ENCODE measurements around the gene LCN6. TPM values are rescaled to one million over a fixed set of nuclear protein-coding genes. Genes with fewer than 3 reads are reported as not detected.
"Not testable (repeated sequence)": the region's sequence is repeated elsewhere in the genome, so short reads cannot be mapped to it uniquely, and the experiment has no call there.

The LCN6 gene
- total RNA-seq, 1 experiment from 2014 or later, result not detected

GRCh38 chr9:136712690-136713544 is 35.4 kb downstream of the LCN6 start:
- Mint-ChIP-seq H3K9me3 (ENCODE audit: unreplicated experiment) (no peaks in the 10 kb centered on the region), H3K27ac (ENCODE audit: unreplicated experiment) (no peak overlapping the region), H3K4me3 (ENCODE audit: unreplicated experiment) (peak overlapping the region; percentile 66), H3K36me3 (ENCODE audit: insufficient read depth, unreplicated experiment) (no peaks in the 10 kb centered on the region), H3K27me3 (ENCODE audit: insufficient read depth, unreplicated experiment) (no peaks in the 10 kb centered on the region), H3K4me1 (ENCODE audit: low read depth, unreplicated experiment) (peaks cover 14% of the 10 kb centered on the region)
- H3K4me1 ChIP-seq, result peaks cover 11% of the 10 kb centered on the region
- H3K36me3 ChIP-seq (ENCODE audit: control insufficient read depth, insufficient read depth, low read length), result peaks cover 2% of the 10 kb centered on the region
- TF ChIP-seq CTCF (IDR thresholded peaks at IDR 0.05; ENCODE audit: insufficient read depth in 1 of 2, low read depth in 1 of 2, low read length in 1 of 2, severe bottlenecking in 1 of 2, unreplicated experiment in 1 of 2), result no peak
- ChIA-PET POLR2A (interaction anchor here (0.6 to 1.1 kb wide), 3 partner anchors 16 to 129 kb away, joined by 3 to 16 read pairs (median 3); no protein-coding TSS in a partner anchor), CTCF (interaction anchor here (0.6 to 0.7 kb wide), 3 partner anchors 13 to 242 kb away, joined by 4 to 7 read pairs (median 5); no protein-coding TSS in a partner anchor)
- H3K9me3 ChIP-seq, result no peaks in the 10 kb centered on the region
- peak overlapping the region; percentile 85 for H3K4me3 ChIP-seq (ENCODE audit: low read depth, low read length)
- no peak for DNase-seq
- H3K27me3 ChIP-seq (replicated peaks; ENCODE audit: control insufficient read depth, insufficient read depth, low read length), result no peaks in the 10 kb centered on the region
- BruUV-seq (replicated peaks), result no TSS peak
- intact Hi-C loops (cut with micrococcal nuclease; ENCODE audit: unreplicated experiment), result no loop called here

DNA sequence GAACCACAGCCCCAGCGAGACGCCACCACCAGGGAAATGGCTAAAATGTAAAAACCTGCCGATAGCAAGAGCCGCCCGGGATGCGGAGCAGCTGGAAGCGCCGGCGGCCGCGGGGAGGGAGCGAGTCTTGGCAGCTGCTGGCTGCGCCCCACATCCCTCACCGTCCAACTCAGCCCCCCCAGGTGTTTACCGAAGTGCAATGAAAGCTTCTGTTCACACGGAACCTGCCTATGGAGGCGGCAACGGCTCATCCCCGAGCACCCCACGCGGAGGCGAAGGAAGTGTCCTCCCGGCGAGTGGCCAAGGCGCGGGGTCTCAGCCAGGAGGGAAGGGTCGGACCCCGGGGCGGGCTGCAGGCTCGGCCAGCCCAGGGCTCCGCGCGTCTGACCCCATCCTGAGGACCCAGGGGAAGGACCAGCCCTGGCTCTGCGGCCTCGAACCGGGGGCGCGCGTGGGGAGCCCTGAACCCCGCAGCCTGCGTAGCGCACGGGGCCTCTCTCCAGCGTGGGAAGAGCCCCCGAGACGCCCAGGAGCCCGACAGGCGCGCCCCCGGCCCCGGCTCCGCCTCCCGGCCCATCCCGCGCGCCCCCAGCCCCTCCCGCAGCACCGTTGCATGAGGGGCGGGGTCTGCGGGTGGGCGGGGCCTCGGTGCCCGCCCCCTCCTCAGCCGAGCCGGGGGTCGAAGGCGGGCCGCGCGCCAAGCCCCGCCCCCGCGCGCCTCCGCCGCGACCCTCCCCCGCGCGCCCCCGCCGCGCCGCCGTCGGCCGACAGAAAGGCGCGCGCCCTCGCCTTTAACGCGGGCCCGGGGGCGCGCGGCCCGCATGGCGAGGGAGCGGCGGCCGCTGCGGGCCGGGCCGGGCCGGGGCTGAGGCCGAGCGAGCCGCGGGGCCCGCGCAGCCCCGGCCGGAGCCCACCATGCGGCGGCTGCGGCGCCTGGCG is 36.3 kb downstream of the LCN6 start, which contains the start of gene DIPK1B:
TSS of gene DIPK1B (plus strand) at position 822 of the 939 bp plus-strand sequence. CDS start at position 916, 94 bp downstream.
- Mint-ChIP-seq H3K9me3 (ENCODE audit: unreplicated experiment) (no peaks in the 10 kb centered on the region), H3K27me3 (ENCODE audit: insufficient read depth, unreplicated experiment) (no peaks in the 10 kb centered on the region), H3K4me3 (ENCODE audit: unreplicated experiment) (peak within 1 kb of the TSS; percentile 66), H3K27ac (ENCODE audit: unreplicated experiment) (no peak within 1 kb of the TSS), H3K36me3 (ENCODE audit: insufficient read depth, unreplicated experiment) (no peaks in the 10 kb centered on the region), H3K4me1 (ENCODE audit: low read depth, unreplicated experiment) (peaks cover 15% of the 10 kb centered on the region)
- Histone ChIP-seq H3K9me3 (no peaks in the 10 kb centered on the region), H3K27me3 (replicated peaks; ENCODE audit: control insufficient read depth, insufficient read depth, low read length) (no peaks in the 10 kb centered on the region), H3K4me1 (peaks cover 11% of the 10 kb centered on the region), H3K4me3 (ENCODE audit: low read depth, low read length) (peak within 1 kb of the TSS; percentile 85), H3K36me3 (ENCODE audit: control insufficient read depth, insufficient read depth, low read length) (peaks cover 2% of the 10 kb centered on the region)
- no TSS peak for BruUV-seq (replicated peaks)
- intact Hi-C loops (cut with micrococcal nuclease; ENCODE audit: unreplicated experiment), result no loop called here
- peak; percentile 41 to 59 for DNase-seq
- ChIA-PET CTCF (interaction anchor here (0.6 to 0.7 kb wide), 2 partner anchors 18 to 241 kb away, joined by 5 to 7 read pairs; no protein-coding TSS in a partner anchor), POLR2A (interaction anchor here (0.7 kb wide), 1 partner anchor 130 kb away, joined by 16 read pairs; no protein-coding TSS in a partner anchor)
- no peak for TF ChIP-seq CTCF (IDR thresholded peaks at IDR 0.05; ENCODE audit: insufficient read depth in 1 of 2, low read depth in 1 of 2, low read length in 1 of 2, severe bottlenecking in 1 of 2, unreplicated experiment in 1 of 2)

DNA sequence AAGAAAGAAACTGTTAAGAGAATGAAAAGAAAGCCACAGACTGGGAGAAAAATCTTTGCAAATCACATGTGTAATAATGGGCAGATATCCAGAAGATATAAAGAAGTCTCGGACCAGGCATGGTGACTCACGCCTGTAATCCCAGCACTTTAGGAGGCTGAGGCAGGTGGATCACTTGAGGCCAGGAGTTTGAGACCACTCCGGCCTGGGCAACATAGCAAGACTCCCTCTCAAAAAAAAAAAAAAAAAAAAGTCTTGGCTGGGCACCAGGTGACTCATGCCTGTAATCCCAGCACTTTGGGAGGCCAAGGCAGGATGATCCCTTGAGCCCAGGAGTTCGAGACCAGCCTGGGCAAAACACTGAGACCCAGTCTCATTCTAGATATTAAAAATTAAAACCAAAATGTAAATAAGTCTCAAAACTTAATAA is 37.1 kb downstream of the LCN6 start:
- H3K4me3 Mint-ChIP-seq (ENCODE audit: unreplicated experiment), result peak overlapping the region; percentile 51
- H3K27me3 ChIP-seq (replicated peaks; ENCODE audit: control insufficient read depth, insufficient read depth, low read length); H3K36me3 ChIP-seq (ENCODE audit: control insufficient read depth, insufficient read depth, low read length); H3K27me3 Mint-ChIP-seq (ENCODE audit: insufficient read depth, unreplicated experiment); BruUV-seq (replicated peaks); CTCF ChIA-PET; H3K9me3 Mint-ChIP-seq (ENCODE audit: unreplicated experiment); H3K9me3 ChIP-seq; H3K4me3 ChIP-seq (ENCODE audit: low read depth, low read length); H3K27ac Mint-ChIP-seq (ENCODE audit: unreplicated experiment); POLR2A ChIA-PET; H3K36me3 Mint-ChIP-seq (ENCODE audit: insufficient read depth, unreplicated experiment); intact Hi-C loops (cut with micrococcal nuclease; ENCODE audit: unreplicated experiment); DNase-seq: not testable (repeated sequence)
- H3K4me1 ChIP-seq, result peaks cover 11% of the 10 kb centered on the region
- peaks cover 15% of the 10 kb centered on the region for H3K4me1 Mint-ChIP-seq (ENCODE audit: low read depth, unreplicated experiment)
